ENCODE data around the gene DENND5A.

DNA sequence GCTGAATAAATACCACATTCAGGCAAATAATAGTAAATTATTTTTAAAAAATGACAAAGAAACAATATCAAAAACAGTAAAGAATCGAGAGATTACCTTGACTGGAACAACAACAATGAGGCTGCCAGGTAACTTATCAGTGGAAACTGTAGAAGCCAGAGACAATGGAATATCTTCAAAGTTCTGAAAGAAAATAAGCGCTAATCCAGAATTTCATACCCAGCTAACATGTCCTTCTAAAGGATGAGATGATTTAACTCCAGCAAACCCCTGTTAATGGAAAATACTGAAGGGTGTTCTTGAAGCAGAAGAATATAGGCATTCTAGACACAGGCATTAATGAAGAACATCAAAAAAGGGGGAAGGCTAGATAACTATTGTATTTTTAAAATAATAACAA, 153.1 kb downstream of the DENND5A start:
- TF ChIP-seq CTCF (IDR thresholded peaks at IDR 0.05) (no peak), POLR2A (IDR thresholded peaks at IDR 0.05) (no peak)

Measured in body of pancreas (tissue), 4 donors.